Keratinocyte (primary cell): ENCODE measurements around the gene STK33.

Source experiments
- EZH2 ChIP-seq: IDR thresholded peaks from one replicate; pipeline ENCODE4 v1.6.1; 2012; ENCODE audit warnings: inconsistent platforms, mild to moderate bottlenecking, low read length, moderate library complexity
- TF ChIP-seq, protein P1 (sequence below), 3 experiments: IDR thresholded peaks in 1 of 3; conservative IDR thresholded peaks in 1 of 3; optimal IDR thresholded peaks in 1 of 3; 2 replicates in 2 of 3; 3 replicates in 1 of 3; pipeline versions ENCODE3 to v1.5.1; 2011; ENCODE audit warnings: low read length in 3 of 3, mild to moderate bottlenecking in 3 of 3, moderate library complexity in 2 of 3, control low read depth in 1 of 3, inconsistent platforms in 1 of 3; ENCODE audit not compliant: insufficient read depth in 2 of 3; ENCODE audit errors: extremely low read depth in 1 of 3

DNA sequence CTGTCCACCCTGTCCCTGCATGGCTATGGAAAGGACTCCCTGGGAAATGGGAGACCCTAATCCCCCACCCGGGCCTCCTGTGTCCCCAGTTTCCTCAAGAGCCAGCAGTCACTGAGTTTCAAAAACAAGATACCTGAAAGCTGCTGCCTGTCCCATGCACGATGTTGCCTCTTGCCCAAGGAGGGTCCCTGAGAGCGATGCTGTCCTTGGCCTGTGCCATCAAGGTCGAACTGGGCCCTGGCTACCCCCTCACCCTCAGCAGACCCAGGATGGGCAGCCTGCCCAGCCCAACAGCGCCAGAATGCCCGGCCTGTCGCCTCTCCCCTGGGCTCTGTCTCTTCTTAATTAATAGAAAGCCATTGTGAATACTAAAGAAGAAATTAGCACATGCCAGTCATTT is 225.8 kb downstream of the STK33 start:
- TF ChIP-seq, protein P1, sequence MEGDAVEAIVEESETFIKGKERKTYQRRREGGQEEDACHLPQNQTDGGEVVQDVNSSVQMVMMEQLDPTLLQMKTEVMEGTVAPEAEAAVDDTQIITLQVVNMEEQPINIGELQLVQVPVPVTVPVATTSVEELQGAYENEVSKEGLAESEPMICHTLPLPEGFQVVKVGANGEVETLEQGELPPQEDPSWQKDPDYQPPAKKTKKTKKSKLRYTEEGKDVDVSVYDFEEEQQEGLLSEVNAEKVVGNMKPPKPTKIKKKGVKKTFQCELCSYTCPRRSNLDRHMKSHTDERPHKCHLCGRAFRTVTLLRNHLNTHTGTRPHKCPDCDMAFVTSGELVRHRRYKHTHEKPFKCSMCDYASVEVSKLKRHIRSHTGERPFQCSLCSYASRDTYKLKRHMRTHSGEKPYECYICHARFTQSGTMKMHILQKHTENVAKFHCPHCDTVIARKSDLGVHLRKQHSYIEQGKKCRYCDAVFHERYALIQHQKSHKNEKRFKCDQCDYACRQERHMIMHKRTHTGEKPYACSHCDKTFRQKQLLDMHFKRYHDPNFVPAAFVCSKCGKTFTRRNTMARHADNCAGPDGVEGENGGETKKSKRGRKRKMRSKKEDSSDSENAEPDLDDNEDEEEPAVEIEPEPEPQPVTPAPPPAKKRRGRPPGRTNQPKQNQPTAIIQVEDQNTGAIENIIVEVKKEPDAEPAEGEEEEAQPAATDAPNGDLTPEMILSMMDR (optimal IDR thresholded peaks at IDR 0.05 in 1 of 3, IDR thresholded peaks at IDR 0.05 in 1 of 3, conservative IDR thresholded peaks at IDR 0.05 in 1 of 3; ENCODE audit: extremely low read depth in 1 of 3, insufficient read depth in 2 of 3, low read length in 3 of 3), result no peak
- TF ChIP-seq EZH2, result no peak
